ENCODE measurements around the gene VSTM4.

The VSTM4 gene

DNA sequence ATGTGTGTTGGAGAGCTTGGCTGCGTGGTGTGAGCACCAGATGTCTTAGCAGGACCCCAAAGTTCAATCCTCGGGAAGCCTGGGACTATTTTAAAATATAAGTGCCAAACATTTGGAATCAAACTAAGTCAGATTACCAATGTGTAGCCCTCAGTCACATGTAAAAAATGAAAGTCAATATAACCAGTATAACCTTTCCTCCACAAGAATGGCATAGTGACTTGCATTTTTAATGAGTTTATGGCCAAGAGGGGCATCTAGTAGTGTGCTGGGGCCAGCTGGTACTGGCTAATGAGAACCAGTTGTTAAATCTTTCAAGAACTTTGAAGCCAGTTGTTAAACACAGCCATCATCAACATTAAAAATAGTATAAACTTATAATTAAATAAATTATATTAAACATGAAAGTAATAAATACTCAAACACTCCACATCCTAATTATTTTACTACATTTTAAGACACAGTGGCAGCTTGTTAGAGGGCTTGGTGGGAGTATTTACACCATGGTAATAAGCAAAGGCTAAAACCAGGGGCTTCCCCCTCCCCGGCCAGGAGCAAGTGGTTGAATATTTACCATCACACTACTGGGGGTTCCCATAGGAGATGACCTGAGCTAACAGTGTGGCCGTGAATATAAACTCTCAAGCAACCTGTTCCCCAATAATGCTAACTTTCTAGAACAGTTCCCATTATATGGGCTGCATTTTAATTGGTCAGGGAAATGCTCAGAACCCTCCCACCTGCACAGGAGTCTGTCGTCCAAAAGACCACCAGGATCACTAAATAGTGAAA is 26.4 kb upstream of the VSTM4 start:
- DNase-seq (ENCODE audit: low spot score) = no peak

DNA sequence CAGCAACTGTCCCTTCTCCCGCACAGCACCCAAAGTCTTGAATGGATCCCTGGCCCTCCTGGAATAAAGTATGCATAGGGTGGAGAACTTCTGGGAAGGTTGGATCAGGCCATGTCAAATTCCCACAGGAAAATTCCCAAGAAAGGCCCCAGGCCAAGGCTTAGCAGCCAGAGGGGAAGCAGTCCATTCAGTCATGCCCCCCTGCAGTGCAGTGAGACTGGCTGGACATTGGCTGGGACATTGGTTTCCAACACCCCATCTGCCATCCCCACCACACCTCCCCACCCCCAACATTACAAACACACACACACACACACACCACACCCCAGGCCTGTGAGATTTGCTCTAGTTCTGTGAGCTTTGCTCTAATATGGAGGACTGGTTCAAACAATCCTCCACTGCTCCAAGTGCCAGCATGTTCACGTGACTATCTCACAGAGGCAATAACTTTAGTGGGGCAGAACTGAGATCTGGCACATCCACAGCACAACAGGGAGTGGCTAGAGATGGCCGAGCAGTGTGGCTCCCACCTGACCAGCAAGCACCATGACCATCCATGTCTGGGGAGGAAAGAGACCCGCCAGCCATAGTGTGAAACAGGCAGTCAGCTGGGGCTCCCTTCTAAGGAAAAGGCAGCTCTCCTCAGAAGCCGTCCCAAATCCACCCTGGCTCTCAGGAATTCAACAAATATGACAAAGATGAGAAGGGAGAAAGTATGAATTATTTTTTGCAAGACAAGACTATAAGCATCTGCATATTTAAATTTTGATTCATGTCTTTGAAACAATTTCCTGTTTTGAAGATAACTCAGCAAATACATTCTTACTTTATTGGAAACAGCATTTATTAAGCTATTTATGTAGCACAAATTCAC is 25.2 kb upstream of the VSTM4 start:
- DNase-seq (ENCODE audit: low spot score) = no peak

DNA sequence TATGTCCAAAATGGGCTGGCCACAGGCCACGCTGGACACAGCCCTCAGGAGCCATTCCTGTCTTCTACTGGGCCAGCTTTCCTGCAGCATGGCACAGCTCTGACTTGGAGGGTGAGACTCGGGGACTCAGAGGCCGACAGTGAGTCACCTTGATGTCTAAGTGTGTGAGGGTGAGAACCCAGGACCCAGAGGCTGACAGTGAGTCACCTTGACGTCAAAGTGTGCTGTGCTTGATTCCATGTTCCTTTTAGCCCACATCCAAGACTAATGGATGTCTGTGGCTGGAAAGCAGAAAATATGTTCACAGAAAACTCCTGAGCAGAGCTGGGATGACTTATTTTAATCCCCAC is 24.5 kb upstream of the VSTM4 start:
- peak; percentile 92 for DNase-seq (ENCODE audit: low spot score)

DNA sequence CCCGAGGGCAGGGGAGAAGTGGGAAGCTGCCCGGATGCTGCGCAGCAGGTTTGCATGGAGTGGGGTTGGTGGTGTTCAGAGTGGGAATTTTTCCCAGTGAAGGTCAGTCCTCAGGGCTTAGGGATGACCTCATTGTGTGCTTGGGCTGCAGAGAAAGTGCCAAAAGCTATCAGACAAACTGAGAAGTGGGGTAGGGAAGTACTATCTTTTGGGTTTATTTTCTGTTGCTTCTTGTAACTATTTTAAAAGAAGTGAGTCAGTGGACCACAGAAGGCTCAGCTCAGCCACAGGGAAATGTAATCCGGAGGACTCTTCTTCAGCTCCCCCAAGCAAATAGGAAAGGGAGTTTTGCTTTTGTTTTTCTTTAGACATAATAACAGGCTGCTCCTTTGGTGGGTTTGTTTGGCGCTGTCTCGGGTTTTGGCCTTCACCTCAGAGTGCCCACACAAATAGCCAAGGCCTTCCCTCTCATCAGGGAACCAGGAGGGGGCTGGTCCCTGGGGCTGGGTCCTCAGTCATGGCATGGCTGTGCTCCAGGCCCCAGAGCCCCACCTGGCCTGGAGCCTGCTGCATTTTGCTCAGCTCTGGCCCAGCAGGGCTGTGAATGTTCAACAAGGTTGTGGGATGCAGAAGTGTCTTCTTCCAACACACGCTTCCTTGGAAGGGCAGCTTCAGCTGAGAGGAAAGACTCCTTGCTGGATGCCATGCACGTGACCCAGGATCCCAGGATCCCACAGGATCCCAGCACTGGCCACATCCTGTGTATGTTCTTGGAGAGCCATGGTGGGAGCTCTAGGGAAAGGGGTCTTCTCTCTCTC is 23.9 kb upstream of the VSTM4 start:
- peak; percentile 81 for DNase-seq (ENCODE audit: low spot score)

DNA sequence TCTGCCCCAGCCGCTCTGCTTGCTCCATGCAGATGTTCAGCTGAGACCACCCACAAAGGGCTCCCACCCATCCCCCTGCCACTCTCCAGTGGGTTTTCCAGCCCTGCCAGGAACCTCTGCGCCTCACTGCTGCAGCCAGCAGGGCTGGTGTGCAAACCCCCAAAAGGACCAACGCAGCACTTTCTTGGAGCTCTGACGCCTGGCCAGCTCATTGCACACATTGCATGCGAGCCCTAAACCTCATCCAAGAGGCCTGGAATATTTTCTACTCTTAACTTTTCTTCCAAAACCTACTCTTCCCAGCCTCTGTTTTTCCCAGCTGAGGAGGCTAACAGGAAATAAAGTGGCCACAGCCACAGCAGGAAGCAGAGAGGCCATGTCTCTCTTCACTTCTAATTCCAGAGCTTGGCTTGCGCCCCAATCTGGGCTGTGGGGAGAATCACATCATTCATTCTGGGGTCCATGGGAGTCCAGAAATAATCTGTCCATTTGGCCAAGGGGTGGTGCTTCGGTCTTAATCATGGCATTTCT is 23.1 kb upstream of the VSTM4 start:
- peak; percentile 81 for DNase-seq (ENCODE audit: low spot score)

DNA sequence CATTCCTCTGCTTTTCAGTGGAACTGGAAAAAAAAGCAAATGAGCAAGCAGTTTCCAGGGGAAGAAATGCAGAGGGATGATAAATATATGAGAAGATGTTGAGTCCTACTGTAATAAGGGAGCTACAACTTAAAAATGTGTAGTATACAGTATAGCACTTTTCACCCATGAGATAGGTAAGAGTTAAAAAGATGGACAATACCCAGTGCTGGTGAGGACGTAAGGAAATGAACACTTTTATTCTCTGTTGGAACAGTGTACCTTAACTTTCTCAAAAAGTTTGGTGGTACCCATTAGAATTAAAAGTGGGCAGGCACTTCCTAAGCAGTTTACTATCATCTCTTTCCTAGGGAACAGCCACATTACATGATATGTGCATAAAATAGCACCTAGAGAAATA is 21.2 kb upstream of the VSTM4 start:
- no peak for DNase-seq (ENCODE audit: low spot score)

DNA sequence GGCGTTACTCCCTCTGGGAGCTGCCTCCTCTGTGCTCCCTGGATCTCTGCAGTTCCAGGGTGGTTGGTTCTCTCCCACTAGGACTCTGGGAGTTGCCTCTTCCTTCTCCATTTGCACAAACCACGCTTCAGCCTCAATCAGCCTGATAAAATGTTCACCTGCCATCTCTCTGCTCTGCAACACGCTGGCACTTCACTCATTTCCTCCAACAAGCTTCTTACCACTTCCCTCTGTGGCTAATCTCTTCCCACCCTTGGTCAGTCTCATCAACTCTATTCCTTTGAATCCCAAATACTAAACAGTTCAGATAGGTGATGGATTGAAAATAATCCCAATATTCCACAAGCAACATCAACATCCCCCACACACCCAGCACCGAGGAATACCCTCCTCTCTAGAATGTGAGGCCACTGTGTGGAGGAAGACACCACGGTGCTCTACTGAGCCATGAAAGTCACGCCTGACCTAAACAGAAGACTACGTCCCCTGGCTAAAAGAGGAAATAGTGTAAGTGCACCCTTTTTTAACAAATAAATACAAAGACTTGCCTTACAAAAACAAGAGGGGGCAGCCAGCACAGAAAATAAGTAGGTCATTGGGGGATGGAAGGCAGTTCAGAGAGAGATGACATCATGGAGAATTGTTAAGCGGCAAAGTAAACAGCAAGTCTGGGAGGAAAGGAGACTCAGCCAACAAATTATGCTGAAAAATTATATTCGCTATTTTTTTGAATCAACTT is 20.4 kb upstream of the VSTM4 start:
- DNase-seq (ENCODE audit: low spot score) = no peak

DNA sequence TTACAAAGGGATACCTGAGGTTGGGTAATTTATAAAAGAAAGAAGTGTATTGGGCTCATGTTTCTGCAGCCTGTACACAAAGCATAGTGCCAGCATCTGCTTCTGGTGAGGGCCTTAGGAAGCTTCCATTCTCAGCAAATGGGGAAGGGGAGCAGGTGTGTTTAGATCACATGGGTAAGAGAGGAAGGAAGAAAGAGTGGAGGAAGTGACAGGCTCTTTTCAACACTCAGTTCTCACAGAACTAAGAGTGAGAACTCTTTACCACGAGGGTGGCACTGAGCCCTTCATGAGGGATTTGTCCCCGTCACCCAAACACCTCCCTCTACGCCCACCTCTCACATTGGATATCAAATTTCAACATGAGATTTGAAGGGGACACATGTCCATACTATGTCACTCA is 19.0 kb upstream of the VSTM4 start:
- DNase-seq (ENCODE audit: low spot score) = no peak

DNA sequence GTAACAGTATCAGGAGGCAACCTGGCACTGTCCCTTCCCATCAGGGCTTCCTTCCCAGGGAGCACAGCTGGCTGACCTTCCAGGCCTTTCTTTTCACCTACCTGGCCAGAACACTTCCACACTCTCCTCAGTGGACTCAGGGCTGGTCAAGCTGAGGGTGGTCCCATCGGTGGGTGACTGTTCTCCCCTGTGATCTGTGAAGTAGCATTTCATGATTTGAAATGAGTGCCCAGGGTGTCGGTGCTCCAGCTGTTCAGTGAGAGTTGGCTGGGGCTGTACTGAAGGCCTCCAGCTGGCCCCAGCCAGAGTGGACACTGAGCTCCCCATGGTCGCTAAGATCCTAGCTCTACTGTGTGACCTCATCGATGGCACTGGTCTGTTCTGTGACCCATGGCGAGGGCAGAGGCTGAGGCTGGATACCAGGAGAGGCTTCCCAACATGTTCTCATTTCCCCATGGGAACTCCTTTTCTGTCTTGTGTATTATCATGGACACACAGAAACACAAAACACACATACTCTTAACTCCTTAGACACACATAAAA is 18.5 kb upstream of the VSTM4 start, which contains the start of gene FAM170B:
Gene FAM170B, minus strand, starts transcription at position 316 of the 543 bp plus-strand sequence. Its CDS starts 103 bp downstream, at position 213.
- no peak for DNase-seq (ENCODE audit: low spot score)

DNA sequence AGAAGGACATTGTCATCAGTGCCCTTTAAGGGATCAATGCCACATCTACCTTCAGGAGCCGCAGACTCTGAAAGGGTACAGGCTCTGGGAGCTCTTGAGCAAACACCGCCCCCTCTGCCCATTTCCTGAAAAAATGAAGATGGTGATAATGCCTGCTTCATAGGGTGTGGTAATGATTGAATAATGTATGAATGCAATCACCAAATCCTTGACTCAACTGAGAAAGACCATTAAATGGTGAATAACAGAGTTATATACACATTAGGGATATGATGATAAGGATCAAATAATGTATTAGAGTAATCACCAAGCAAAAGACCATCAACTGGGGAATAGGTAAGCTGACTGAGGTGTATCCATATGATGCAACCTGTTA is 17.0 kb upstream of the VSTM4 start:
- no peak for DNase-seq (ENCODE audit: low spot score)

DNA sequence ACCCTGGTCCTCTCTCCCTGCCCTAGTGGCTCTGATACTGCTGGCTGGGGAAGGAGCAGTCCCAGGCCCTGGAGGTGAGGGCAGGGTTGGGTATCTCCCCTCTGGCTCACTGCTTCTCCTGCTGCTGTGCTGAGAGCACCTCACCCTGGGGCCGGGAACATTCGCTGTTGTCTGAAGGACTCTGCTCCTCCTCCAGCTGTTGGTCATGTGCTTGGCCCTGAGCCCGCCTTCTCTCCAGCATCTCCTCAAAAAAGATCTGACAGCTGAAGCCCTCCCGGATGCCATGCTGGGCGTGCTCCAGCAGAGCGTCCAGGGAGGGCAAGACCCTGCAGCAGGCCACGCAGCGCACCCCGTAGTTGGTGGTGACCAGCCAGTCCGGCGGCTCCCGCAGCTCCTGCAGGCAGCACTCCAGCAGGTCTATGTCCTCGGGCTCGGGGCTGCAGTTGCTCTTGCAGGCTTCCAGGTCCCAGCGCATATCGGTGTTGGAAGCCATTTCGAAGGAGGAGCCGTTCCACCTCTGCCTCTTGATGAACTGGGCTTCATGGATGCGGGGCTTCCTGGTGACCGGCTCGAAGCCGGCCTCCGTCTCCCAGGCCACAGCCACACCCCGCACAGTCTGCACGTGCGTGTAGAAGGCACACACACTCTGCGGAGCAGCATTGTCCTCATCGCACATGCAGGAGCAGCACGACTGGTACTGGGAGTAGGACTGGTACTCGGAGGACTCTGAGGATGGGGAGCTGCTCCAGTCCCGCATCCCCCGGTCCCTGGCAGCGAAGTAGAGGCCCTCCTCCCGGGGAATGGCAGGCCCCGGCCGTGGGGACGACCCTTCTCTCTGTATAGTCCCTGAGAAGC is 16.4 kb upstream of the VSTM4 start:
- no peak for DNase-seq (ENCODE audit: low spot score)

DNA sequence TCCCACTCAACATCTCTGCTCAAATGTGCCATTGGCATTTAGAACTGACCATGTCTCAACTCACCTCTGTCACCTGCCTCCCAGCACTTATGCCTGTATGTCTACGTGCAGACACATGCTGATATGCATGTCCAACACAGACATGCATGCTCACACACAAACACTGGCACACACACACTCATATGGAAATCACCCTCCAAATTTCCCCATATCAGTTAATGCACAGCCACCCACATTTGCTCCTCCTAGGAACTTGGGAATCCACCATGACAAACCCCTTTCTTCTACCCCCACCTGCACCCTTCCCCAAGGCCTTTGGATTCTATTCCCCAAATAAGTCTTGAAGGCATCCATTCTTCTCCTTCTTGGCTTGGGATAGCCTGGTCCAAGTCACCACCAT is 14.1 kb upstream of the VSTM4 start:
- DNase-seq (ENCODE audit: low spot score) = no peak

DNA sequence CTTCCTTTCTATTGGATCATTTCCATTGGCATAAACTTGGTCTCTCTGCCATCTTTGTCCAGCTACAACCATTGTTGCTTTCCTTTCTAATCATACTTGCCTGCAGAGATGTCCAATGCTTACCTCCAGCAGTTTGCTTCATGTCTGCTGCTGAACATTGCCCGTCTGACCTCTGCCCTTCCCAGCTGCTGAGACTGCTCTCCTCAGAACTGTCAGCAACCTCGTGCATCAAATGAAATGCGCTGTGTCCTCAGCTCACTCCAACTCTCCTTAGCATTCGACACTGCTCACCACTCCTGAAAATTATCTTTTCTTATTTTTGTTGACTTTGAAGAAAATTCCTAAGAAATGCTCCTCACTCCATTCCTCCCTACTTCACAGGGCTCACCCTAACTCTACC is 13.5 kb upstream of the VSTM4 start:
- no peak for DNase-seq (ENCODE audit: low spot score)

DNA sequence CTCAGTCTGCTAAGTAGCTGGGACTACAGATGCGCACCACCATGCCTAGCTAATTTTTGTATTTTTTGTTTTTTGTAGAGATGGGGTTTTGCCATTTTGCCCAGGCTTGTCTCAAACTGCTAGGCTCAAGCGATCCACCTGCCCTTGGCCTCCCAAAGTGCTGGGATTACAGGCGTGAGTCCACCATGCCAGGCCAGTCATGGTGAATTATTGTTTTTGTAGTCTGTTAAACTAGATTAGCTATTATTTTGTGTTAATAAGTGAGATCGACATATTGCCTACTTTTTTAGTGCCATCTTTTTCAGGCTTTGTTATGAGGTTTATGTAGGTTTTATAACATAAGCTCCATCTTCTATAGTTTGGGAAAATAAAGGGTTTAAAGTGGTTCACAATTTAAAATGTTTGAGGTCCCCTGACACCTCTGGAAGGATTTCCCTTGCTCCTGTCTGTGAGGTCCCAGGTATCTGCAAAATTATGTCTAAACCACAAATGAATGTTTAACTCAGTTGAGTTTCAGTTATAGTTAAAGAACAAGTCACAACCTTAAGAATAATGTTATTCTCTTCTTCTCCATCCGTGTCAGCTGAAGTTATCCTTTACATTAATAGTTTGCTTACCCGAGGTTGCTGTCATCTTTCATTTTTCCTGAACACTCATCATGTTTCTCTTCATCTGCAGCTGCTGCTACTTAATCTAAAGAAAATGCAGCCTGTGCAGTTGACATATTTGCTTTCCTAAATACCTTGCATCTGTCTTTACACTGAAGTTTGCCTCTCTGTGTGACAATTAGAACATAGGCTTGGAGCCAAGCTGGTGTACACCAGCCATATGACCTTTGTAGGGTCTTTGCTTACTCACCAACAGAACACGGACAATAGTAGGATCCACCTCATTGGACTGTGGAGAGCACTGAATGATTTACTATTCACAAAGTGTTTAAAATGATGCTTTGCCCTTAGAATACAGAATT is 8.9 kb upstream of the VSTM4 start:
- DNase-seq (ENCODE audit: low spot score) = no peak

DNA sequence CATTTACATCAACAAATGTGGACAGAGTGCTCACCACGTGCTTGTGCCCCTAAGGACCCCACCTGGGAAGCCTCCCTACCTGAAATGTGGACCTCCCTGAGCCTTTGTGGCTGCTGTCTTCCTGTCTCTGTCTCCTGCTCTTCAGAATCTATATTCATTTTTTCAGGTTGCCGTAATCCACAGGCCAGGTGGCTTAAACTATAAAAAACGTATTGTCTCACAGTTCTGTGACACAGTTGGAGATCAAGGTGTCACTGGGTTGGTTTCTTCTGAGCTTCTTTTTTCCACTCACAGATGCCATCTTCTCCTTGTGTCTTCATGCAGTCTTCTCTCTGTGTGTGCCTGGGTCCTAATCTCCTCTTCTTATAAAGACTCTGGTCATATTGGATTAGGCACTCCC is 5.6 kb upstream of the VSTM4 start:
- DNase-seq (ENCODE audit: low spot score) = no peak

DNA sequence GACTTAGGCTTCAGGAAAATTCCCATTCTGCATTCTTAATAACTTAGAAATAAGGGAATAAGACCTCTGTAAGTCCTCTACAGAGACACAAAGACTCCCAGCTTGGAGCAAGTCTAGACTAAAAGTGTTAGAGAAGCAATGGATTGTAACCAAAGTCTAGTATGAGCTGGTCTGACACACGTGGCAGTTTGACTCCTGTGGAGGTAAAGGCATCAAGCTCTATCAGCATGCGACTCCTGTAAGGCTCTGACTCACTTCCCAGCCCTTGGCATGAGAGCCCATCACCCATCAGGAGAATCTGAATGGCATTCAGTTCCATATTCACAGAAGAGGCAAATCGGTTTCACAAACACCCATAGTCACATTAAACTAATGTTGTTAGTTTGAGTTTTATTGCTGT is 4.4 kb upstream of the VSTM4 start:
- no peak for DNase-seq (ENCODE audit: low spot score)

DNA sequence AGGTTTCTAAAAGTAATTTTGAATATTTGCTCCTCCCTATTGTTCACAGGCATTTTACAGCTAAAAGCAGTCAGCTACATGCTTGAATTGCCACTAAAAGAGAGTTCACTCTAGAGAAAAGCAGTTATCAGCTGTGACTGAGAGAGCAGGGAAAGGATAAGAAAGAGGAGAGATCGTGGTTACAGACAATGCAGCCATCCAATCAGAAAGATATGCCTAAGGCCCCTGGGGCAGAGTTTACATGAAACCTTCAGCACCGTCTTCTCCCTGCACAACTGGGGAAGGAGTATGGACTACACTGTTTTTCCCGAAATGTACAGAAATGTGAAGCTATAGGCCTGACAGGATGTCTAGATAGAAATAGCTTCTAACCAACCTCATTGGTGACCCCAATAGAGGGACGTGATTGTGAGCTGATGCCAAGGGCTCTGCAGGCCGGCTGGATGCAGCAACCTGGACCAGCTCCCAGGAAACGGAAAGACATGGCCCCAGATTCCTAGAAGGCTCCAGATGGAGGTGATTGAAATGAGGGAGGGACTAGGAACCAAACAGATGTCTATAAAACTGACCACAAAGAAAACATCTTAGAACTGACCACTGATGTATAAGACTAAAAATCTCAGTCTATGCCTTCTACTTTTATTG is 3.2 kb upstream of the VSTM4 start:
- DNase-seq (ENCODE audit: low spot score) = no peak

DNA sequence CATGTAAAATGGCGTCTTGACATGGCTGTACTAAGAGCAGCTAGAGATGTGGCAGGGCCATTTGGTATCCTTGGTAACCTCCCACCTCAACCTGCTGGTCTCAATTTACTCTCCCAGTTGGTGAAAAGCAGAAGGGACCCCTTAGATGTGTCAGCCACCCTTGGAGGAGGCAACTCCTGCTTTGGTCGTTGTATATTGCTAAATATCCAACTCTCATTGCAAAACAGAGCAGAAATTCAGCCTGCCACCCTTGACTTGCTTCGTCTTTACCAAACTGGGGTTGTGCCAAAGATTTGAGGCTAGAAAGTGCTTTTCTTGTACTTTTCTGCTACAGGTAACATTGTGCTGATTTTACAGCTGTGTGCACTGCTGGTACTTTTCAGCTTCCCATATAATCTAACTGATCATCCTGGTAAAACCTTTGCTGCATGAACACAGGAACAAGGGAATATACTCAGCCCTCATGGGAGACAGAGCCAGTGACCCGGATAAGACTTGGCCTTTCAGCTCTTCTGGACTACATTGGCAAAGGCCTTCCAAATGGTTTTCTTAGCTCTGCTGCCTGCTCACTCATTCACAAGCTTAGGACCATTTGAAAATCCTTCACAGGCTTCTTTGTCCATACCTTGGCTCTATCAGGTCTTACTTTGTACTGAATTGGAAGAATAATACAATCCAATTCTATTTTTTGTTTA is 2.2 kb upstream of the VSTM4 start:
- no peak for DNase-seq (ENCODE audit: low spot score)
